Activated naive CD4-positive, alpha-beta T cell treated with anti-CD3 and anti-CD28 coated beads, Interleukin-2, amount 50 U/mL, for 16 hours (primary cell): Measurements from ENCODE around the gene STX8.

ENCODE experiments used
- DNase-seq: peaks from one replicate; pipeline ENCODE4 v3.0.0-alpha.2; 2020

Gene STX8

DNA sequence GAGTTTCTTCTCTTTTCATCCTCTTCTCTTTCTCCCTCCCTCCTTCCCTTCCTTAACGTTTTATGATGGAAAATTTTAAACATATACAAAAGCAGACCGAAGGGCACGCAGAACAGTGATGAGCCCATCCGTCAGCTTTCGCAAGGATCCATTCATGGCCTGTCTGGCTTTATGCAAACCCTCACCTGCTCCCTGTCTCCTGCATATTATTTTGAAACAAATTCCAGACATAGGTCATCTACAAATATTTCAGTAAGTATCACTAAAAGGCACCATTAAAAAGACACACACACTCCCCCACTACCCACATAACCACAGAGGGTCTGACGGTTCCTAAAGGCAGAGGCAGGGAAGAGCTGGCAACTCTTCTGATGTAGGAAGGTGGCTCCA lies 319.3 kb downstream of the STX8 start:
- DNase-seq = no peak

- no peak for DNase-seq
Observed at GRCh38 chr17:9255833-9256232, 319.8 kb downstream of the STX8 start.

- DNase-seq = no peak
Observed at GRCh38 chr17:9254841-9255240, 320.8 kb downstream of the STX8 start.

DNA sequence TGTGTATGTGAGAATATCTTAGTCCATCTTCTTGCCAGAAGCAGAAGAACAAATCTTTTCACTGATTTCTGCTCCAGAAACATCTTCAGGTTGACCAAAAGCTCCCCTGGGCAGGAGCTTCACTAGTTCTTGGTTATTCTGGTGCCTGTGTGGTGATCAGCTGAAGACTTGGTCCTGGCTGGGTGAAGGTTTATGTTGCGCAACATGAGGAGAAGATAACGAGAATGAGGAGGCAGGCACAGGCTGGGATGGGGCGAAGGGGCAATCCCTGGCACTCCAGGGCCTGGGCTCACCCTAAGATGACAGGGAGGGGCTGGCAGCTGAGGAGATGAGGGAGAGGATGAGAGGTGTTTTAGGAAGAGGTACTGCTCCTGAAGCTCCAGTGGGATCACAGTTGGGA lies 322.3 kb downstream of the STX8 start:
- DNase-seq = no peak

DNA sequence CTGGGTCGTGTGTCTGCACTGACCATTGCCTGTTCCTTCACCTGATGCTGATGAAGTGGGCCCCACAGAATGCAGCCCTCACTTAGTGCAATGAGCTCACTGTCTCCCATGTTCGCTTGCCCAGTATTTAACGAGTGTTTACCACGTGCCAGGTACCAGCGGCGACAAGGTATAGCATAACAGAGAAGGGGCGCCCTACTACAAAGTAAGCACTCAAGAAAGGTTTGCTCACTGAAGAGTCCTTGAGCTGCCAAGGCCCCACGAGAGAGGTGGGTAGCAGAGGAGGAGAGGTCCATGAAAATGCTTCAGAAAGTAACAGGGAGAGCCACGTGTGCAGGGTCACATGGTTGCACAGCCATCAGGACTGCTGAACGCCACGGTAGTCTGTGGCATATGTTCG lies 324.3 kb downstream of the STX8 start:
- no peak for DNase-seq

DNA sequence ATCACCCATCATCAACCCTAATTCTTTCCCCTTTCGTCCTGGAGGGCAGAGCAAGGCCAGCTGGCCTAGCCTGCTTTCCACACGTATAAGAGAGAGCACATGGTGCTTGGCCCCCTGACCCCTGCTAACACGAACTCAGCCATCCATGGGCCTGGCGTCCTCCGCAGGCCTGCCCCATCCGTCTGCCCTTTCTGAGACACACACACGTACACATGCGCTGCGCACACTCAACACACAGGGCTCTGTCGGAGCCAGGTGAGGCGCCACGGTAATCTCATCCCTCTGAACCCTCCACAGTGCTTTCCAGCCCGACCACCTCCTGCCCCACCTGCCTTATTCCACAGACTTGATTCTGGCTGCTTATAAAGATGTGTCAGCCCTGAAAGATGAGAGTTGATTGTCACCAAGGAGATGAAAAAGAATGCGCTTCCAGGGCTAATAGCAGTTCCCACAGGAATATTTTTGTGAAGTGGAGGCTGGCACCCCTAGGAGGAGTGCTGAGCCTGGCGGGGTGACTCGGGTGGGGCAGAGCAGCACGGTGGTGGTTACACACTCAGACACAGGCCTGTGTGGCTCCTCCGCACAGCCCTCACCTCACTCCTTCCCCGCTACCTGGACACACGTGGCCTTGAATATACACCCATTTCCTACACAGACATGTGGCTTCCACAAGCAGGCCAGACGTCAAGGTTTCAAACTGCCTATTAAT lies 326.2 kb downstream of the STX8 start:
- DNase-seq = no peak

- no peak for DNase-seq
Observed at GRCh38 chr17:9247401-9247938, 328.1 kb downstream of the STX8 start.

GRCh38 chr17:9244066-9245052 lies 331.3 kb downstream of the STX8 start:
- no peak for DNase-seq

DNA sequence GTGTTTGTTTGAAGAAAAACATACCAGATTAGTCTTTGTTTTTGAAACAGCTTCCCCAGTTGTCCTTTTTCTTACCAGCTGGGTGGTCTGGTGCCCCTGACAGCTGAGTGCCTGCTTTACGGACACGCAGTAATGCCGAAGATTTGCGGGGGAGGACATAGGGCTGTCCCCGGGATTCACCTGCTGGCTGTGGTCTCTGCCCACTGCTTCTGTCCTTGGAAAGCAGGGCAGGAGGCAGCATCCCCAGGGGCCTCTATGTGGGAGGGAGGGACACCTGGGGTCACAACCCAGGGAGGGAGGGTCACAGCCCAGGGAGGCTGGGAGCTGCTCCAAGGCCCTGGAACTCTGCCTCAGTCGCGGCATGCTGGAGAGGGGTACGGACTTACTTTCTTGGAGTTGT lies 332.6 kb downstream of the STX8 start:
- no peak for DNase-seq

- DNase-seq = no peak
Observed at GRCh38 chr17:9242497-9242881, 333.1 kb downstream of the STX8 start.

GRCh38 chr17:9241774-9242496 lies 333.7 kb downstream of the STX8 start:
- DNase-seq = no peak

GRCh38 chr17:9241371-9241712 lies 334.3 kb downstream of the STX8 start:
- DNase-seq = no peak

- no peak for DNase-seq
Observed at GRCh38 chr17:9240659-9241370, 334.8 kb downstream of the STX8 start.

GRCh38 chr17:9239793-9240658 lies 335.6 kb downstream of the STX8 start:
- DNase-seq = peak; percentile 70

DNA sequence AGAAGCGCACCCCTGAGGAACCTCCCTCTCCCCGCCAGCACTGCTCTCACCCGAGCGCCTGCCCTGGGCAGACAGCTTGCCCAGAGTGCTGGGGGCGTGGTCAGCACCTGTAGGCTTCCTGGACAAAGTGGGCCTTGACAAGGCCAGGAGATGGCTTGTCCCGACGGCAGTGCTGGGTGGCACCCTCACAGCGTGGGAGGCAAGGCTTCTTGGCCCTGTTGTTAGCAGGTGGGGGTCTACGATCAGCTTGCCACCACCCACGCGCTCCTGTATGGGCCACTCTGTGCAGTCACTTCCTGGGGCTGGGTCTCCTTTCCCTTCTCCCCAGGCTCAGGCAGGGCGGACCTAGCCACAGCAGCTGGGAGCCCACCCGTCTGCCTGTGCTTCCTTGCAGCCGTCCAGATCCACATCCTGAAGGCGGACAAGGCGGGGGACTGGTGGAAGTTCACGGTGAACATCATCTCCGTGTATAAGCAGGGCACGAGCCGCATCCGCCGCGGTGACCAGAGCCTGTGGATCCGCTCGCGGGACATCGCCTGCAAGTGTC lies 336.3 kb downstream of the STX8 start:
- DNase-seq = peak; percentile 39

DNA sequence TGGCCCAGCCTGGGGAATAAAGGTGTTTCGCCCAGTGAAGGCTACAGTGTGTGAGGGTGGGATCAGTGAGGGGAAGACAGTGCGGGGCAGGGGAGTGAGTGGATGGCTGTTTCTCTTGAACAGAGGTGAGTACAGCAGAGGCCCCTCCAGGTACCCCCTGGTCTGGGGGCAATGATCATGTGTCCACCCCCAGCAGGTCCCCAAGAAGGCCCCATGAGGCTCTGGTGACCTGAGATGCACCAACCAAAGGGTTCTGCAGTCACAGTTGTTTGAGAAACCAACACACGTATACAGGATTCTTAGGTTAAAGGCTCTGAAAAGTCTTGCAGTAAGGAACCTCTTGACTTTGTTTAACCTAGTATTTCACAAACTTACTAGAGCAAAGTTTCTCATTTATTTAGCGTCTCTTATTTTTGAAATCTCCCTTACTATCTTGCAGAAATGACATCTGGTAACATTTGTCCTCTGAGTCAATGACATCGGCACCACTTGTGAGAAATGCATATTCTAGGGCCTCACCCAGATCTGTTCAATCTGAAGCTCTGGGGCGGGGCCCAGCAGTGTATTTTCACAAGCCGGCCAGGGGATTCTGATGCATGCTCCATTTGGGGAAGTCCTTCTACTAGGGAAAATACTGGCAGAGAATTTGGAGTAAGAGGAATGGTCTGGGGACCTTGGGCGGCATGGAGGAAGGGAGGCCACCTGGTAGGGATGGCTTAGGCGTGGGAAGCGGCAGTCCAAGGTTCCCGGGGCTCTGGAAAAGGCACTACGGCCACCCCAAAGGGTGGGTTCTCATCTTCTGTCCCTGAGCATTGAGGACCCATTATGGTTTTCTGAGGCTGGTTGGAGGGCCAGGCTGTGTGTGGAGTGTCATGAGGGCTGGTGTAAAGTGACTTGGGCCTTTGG lies 337.0 kb downstream of the STX8 start:
- no peak for DNase-seq

- DNase-seq = no peak
Observed at GRCh38 chr17:9237661-9238301, 337.8 kb downstream of the STX8 start.

DNA sequence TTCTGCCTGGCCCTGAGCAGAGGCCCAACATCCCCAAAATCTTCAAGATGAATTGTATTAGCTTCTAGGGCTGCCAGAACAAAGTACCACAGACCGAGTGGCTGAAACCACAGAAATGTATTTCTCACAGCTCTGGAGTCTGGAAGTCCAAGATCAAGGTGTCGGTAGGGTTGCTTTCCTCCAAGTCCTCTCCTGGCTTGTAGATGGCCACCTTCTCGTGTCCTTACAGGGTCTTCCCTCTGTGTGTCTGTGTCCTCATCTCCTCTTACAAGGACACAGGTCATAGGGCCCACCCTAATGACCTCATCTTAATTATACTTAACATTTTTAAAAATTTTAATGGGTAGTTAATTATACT lies 338.6 kb downstream of the STX8 start:
- DNase-seq = no peak

DNA sequence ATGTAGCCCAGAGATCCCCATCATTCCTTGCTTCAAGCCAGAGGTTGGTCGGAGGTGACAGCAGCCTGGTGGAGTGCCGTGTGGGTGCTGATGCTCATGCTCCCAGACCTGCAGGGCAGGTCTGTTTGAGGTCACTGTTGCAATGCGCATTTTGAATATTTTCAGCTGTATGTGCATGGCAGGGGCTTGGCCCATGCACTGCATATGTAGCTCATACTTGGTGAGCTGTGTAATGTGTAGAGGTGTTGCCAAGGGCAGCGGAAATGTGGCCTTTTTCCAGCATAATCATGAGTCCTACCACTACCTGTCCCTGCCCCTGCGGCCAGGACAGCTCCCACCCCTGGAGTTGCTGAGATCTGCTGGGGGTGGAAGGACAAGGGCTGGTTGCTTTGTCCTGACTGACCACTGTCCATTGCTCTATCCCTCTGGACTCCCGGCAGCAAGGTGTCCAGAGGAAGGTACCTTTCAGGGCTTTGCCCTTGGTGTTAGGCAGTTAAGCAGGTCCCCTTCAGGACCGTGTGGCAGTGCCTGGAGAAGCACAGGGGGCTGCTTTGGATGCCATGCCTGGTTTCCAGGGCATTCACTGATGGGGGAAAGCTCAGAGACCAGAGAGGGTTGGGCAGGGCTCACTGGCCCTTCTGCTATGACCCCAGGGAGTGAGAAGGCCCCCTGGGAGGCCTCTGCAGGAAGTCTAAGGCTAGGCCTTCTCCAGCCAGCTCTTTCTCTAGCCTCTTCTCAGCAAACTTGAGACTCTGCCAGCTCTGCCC lies 339.2 kb downstream of the STX8 start:
- DNase-seq = no peak
